Upper lobe of left lung (tissue), 6 donors: Measurements from ENCODE around the gene KANK3. TPM values are rescaled to one million over a fixed set of nuclear protein-coding genes. Genes with fewer than 3 reads are reported as not detected.
"Not testable (repeated sequence)": the region's sequence is repeated elsewhere in the genome, so short reads cannot be mapped to it uniquely, and the experiment has no call there.

Experiments used
- ATAC-seq, 2 donors: fragments of 200-7000 bp; cut with Tn5 transposase; one replicate each; pipeline ENCODE4 v1.9.1; 2022; ENCODE audit warnings: mild to moderate bottlenecking in 2 of 2, moderate library complexity in 2 of 2; ENCODE audit not compliant: low FRiP score in 2 of 2
- DNase-seq, 2 donors: peaks; one replicate each; pipeline ENCODE4 v3.0.0-alpha.2; 2019 to 2020
- H3K27ac ChIP-seq, 4 donors: fragments of 200-600 bp; sonication (generic); one replicate each; pipeline ENCODE4 v1.5.1; 2016 to 2019
- H3K27me3 ChIP-seq, 4 donors: fragments of 200-600 bp; sonication (generic); one replicate each; pipeline ENCODE4 v1.5.1; 2017 to 2019
- H3K36me3 ChIP-seq, 4 donors: fragments of 200-600 bp; sonication (generic); one replicate each; pipeline ENCODE4 v1.5.1; 2016 to 2019
- H3K4me1 ChIP-seq, 4 donors: fragments of 200-600 bp; sonication (generic); one replicate each; pipeline ENCODE4 v1.5.1; 2018 to 2019
- H3K4me3 ChIP-seq, 4 donors: fragments of 200-600 bp; sonication (generic); one replicate each; pipeline ENCODE4 v1.5.1; 2017 to 2019; ENCODE audit warnings: mild to moderate bottlenecking in 2 of 4, moderate library complexity in 1 of 4
- H3K9me3 ChIP-seq, 4 donors: fragments of 200-600 bp; sonication (generic); one replicate each; pipeline ENCODE4 v1.5.1; 2018 to 2019
- EP300 ChIP-seq, 4 donors: sonication (generic); formaldehyde crosslinking; IDR thresholded peaks; one replicate each; pipeline ENCODE4 v1.5.1; 2017; ENCODE audit warnings: antibody characterized with exemption in 4 of 4, control low read depth in 2 of 4
- POLR2A ChIP-seq, 4 donors: fragments of 450-650 bp; IDR thresholded peaks; one replicate each; pipeline ENCODE4 v1.5.1; 2016 to 2017; ENCODE audit warnings: antibody characterized with exemption in 4 of 4, mild to moderate bottlenecking in 2 of 4
- POLR2AphosphoS5 ChIP-seq, 2 donors: sonication (generic); formaldehyde crosslinking; IDR thresholded peaks; one replicate each; pipeline ENCODE4 v1.5.1; 2017; ENCODE audit warnings: antibody characterized with exemption in 2 of 2
- WGBS, 2 donors: methylation state at CpG; one replicate each; pipeline ENCODE4 v1.1.5; 2017 to 2018; 5-methylcytosine and 5-hydroxymethylcytosine counted together
- total RNA-seq, 6 donors: library from RNA; depleted of rRNA in 4 of 6; stranded (reverse); fragments of >200 nt in 4 of 6; gene quantifications; one replicate each; pipeline versions ENCODE4 v1.1.0 to v1.2.1, GENCODE V29; 2016 to 2021
- TF ChIP-seq, protein P1 (sequence below), 6 experiments: fragments of 450-650 bp in 4 of 6; fragments of 200-600 bp in 2 of 6; sonication (generic) in 2 of 6; IDR thresholded peaks; one replicate each; pipeline ENCODE4 v1.5.1; 2016 to 2019; ENCODE audit warnings: antibody characterized with exemption in 6 of 6
- donor health status: DM: no; HTN: no; CAD: no; lungs with moderate emphysema.
- donor health status: DM: no; HTN: yes; CAD: no; lungs with severe emphysema.

The KANK3 gene
- total RNA-seq, 6 donors from 2014 or later, result 27.7 to 109 (median 56.9) TPM

DNA sequence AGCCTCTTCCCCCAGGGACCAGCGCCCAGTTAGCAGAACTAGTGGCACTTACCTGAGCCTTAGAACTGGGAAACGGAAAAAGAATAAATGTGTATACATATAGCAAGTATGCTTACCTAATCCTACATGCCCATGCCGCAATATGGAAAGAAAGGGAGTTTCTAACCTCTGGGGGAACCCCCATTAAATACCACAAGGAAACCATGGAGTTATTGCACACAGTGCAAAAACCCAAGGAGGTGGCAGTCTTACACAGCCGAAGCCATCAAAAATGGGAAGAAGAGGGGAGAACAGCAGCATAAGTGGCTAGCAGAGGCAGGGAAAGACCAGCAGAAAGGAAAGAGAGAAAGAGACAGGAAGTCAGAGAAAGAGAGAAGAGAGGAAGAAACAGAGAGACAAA is 41.5 kb upstream of the KANK3 start:
- H3K27me3 ChIP-seq, ATAC-seq, DNase-seq, H3K4me3 ChIP-seq, H3K36me3 ChIP-seq, H3K9me3 ChIP-seq: not testable (repeated sequence)
- H3K27ac ChIP-seq, result peak overlapping the region in 3 of 4 donors; percentile 40 to 72 (median 63)
- WGBS, 2 donors, result 53 to 67% methylated on average over 4 of the region's 4 CpGs
- H3K4me1 ChIP-seq, result peaks cover 19 to 32% (median 24%) of the 10 kb centered on the region in 4 donors

DNA sequence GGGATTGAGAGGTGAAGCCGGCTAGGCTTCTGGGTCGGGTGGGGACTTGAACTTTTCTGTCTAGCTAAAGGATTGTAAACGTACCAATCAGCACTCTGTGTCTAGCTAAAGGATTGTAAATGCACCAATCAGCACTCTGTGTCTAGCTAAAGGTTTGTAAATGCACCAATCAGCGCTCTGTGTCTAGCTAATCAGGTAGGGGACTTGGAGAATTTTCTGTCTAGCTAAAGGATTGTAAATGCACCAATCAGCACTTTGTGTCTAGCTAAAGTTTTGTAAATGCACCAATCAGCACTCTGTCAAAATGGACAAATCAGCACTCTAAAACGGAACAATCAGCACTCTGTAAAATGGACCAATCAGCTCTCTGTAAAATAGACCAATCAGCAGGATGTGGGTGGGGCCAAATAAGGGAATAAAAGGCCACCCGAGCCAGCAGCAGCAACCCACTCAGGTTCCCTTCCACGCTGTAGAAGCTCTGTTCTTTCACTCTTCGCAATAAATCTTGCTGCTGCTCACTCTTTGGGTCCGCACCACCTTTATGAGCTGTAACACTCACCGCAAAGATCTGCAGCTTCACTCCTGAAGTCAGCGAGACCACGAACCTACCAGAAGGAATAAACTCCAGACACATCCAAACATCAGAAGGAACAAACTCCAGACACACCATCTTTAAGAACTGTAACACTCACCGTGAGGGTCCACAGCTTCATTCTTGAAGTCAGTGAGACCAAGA is 36.3 kb upstream of the KANK3 start:
- H3K4me1 ChIP-seq, H3K36me3 ChIP-seq, DNase-seq, H3K27me3 ChIP-seq, H3K4me3 ChIP-seq, ATAC-seq, H3K27ac ChIP-seq, H3K9me3 ChIP-seq: not testable (repeated sequence)
- 94% methylated on average over 13 of the region's 13 CpGs for WGBS, 2 donors

DNA sequence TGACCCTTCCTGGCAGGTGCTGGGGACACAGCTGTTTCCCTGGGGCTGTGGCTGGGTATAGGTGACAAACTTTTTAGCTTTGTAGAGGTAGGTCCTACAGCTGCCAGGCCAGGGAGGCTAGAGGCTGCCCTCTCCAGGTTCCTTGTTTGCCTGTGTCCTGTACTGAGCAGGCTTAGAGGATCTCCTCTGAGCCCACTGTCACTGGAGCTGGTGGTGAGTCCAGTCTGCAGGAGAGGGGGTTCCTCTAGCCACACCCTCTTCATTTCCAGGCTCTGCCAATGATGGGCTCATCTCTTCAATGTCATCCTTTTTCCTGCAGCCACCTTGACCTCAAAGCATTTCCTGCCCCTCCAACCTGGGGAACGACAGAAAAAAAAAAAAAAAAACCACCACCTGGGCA is 34.5 kb upstream of the KANK3 start:
- Histone ChIP-seq H3K4me1 (no peaks in the 10 kb centered on the region), H3K27ac (no peak overlapping the region), H3K4me3 (no peak overlapping the region), H3K36me3 (peaks cover 0 to 17% (median 5%) of the 10 kb centered on the region in 4 donors), H3K9me3 (no peaks in the 10 kb centered on the region), H3K27me3 (no peaks in the 10 kb centered on the region)
- no peak for DNase-seq
- 57 to 64% methylated on average over 1 of the region's 1 CpG for WGBS, 2 donors
- TF ChIP-seq POLR2A (IDR thresholded peaks at IDR 0.05) (no peak), POLR2AphosphoS5 (IDR thresholded peaks at IDR 0.05) (no peak), EP300 (IDR thresholded peaks at IDR 0.05) (no peak)
- TF ChIP-seq, protein P1, sequence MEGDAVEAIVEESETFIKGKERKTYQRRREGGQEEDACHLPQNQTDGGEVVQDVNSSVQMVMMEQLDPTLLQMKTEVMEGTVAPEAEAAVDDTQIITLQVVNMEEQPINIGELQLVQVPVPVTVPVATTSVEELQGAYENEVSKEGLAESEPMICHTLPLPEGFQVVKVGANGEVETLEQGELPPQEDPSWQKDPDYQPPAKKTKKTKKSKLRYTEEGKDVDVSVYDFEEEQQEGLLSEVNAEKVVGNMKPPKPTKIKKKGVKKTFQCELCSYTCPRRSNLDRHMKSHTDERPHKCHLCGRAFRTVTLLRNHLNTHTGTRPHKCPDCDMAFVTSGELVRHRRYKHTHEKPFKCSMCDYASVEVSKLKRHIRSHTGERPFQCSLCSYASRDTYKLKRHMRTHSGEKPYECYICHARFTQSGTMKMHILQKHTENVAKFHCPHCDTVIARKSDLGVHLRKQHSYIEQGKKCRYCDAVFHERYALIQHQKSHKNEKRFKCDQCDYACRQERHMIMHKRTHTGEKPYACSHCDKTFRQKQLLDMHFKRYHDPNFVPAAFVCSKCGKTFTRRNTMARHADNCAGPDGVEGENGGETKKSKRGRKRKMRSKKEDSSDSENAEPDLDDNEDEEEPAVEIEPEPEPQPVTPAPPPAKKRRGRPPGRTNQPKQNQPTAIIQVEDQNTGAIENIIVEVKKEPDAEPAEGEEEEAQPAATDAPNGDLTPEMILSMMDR (IDR thresholded peaks at IDR 0.05), result no peak
- ATAC-seq, result no peak

DNA sequence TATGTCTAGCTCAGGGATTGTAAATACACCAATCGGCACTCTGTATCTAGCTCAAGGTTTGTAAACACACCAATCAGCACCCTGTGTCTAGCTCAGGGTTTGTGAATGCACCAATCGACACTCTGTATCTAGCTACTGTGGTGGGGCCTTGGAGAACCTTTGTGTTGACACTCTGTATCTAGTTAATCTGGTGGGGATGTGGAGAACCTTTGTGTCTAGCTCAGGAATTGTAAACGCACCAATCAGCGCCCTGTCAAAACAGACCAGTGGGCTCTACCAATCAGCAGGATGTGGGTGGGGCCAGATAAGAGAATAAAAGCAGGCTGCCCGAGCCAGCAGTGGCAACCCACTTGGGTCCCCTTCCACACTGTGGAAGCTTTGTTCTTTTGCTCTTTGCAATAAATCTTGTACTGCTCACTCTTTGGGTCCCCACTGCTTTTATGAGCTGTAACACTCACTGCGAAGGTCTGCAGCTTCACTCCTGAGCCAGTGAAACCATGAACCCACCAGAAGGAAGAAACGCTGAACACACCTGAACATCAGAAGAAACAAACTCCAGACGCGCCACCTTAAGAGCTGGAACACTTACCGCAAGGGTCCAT is 33.4 kb upstream of the KANK3 start:
- not testable (repeated sequence) for ATAC-seq, H3K4me1 ChIP-seq, H3K9me3 ChIP-seq, H3K27ac ChIP-seq, H3K4me3 ChIP-seq, H3K27me3 ChIP-seq, DNase-seq
- H3K36me3 ChIP-seq, result peaks cover 0 to 17% (median 6%) of the 10 kb centered on the region in 4 donors
- 86 to 93% methylated on average over 9 to 10 of the region's 10 CpGs for WGBS, 2 donors

DNA sequence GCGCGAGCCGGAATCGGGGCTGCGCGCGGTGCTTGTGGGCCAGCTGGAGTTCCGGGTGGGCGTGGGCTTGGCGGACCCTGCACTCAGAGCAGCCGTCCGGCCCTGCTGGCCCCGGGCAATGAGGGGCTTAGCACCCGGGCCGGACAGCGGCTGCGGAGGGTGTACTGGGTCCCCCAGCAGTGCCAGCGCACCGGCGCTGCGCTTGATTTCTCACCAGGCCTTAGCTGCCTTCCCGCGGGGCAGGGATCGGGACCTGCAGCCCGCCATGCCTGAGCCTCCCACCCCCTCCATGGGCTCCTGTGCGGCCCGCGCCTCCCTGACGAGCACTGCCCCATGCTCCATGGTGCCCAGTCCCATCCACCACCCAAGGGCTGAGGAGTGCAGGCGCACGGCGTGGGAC is 32.7 kb upstream of the KANK3 start:
- not testable (repeated sequence) for H3K4me1 ChIP-seq, H3K9me3 ChIP-seq, H3K4me3 ChIP-seq, H3K27me3 ChIP-seq, ATAC-seq, H3K27ac ChIP-seq
- H3K36me3 ChIP-seq, result peaks cover 0 to 17% (median 8%) of the 10 kb centered on the region in 4 donors
- 98% methylated on average over 17 of the region's 32 CpGs; no CpG with 5 or more reads in 1 of the 2 donors for WGBS, 2 donors
- DNase-seq, result peak in 1 of 2 donors; percentile 77

DNA sequence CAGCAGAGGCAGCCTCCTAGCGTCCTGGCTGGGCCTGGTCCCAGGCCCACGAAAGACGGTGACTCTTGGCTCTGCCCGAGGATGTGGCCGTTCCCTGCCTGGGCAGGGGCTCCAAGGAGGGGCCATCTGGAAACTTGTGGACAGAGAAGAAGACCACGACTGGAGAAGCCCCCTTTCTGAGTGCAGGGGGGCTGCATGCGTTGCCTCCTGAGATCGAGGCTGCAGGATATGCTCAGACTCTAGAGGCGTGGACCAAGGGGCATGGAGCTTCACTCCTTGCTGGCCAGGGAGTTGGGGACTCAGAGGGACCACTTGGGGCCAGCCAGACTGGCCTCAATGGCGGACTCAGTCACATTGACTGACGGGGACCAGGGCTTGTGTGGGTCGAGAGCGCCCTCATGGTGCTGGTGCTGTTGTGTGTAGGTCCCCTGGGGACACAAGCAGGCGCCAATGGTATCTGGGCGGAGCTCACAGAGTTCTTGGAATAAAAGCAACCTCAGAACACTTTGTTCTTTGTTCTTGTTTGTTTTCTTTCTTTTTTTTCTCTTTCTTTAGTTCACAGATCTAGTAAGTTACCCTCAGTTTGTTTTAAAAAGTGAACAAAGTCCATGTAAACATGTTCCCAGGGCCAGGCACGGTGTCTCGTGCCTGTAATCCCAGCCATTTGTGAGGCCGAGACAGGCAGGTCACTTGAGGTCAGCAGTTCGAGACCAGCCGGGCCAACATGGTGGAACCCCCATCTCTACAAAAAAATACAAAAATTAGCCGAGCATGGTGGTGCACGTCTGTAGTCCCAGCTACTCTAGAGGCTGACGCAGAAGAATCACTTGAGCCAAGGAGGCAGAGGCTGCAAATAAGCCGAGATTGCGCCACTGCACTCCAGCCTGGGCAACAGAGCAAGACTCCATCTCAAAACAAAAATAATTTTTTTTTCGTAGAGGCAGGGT is 31.1 kb upstream of the KANK3 start:
- Histone ChIP-seq H3K36me3 (peaks cover 0 to 17% (median 8%) of the 10 kb centered on the region in 4 donors), H3K27ac (no peak overlapping the region), H3K4me3 (no peak overlapping the region), H3K9me3 (no peaks in the 10 kb centered on the region), H3K4me1 (no peaks in the 10 kb centered on the region), H3K27me3 (no peaks in the 10 kb centered on the region)
- DNase-seq (no peak), ATAC-seq (peak; percentile 39 to 51)
- TF ChIP-seq POLR2AphosphoS5 (IDR thresholded peaks at IDR 0.05), result peak in 1 of 2 donors; percentile 4
- no peak for TF ChIP-seq EP300 (IDR thresholded peaks at IDR 0.05)
- WGBS, 2 donors, result 83 to 91% methylated on average over 22 to 26 of the region's 26 CpGs
